Ectodermal cell (in vitro differentiated cells): ENCODE data around the gene SKP2.
"Not testable (repeated sequence)": the region's sequence is repeated elsewhere in the genome, so short reads cannot be mapped to it uniquely, and the experiment has no call there.

ENCODE experiments used
- H3K27ac ChIP-seq: 2 replicates; pipeline ENCODE4 v1.7.0; 2013; ENCODE audit warnings: mild to moderate bottlenecking, low read depth, low read length; ENCODE audit not compliant: insufficient read depth, poor library complexity, severe bottlenecking
- H3K27me3 ChIP-seq: 2 replicates; pipeline ENCODE4 v1.7.0; 2013; ENCODE audit warnings: mild to moderate bottlenecking, low read length; ENCODE audit not compliant: insufficient read depth, control insufficient read depth, poor library complexity, severe bottlenecking
- H3K36me3 ChIP-seq: one replicate; pipeline ENCODE4 v1.7.0; 2013; ENCODE audit warnings: low read length; ENCODE audit not compliant: control insufficient read depth, insufficient read depth
- H3K4me1 ChIP-seq: one replicate; pipeline ENCODE4 v1.7.0; 2013; ENCODE audit warnings: low read length; ENCODE audit not compliant: control insufficient read depth, insufficient read depth
- H3K4me3 ChIP-seq: 2 replicates; pipeline ENCODE4 v1.7.0; 2013; ENCODE audit warnings: low read depth, low read length, control low read depth; ENCODE audit not compliant: insufficient read depth
- H3K9me3 ChIP-seq: 2 replicates; pipeline ENCODE4 v1.7.0; 2013; ENCODE audit warnings: mild to moderate bottlenecking, low read length, moderate library complexity; ENCODE audit not compliant: control insufficient read depth
- WGBS, 2 experiments: methylation state at CpG; one replicate each; pipeline ENCODE4 v1.1.7; 2013; ENCODE audit warnings: missing lambda C conversion rate in 2 of 2; 5-methylcytosine and 5-hydroxymethylcytosine counted together

Gene SKP2

DNA sequence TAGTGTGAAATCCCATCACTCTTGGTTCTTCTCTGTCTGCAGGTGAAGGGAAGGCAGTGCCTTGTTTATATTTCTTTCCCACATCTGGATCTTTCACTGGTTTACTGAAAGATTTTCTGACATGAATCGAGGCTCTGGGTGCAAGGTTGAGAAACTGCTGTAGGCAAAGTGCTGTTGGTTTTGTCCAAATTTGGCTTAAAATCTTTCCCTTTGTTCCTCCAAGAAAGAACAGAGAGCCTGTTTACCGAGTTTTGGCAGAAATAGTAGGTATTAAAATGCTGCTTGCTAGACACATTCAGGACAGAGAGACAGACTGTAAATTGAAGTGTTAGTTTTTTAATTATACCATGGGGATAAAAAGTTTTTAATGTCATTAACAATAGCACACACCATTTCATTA lies 21.5 kb downstream of the SKP2 start:
- Histone ChIP-seq H3K4me1 (no peaks in the 10 kb centered on the region), H3K9me3 (no peaks in the 10 kb centered on the region), H3K36me3 (peaks cover 42% of the 10 kb centered on the region), H3K4me3 (no peak overlapping the region), H3K27me3 (no peaks in the 10 kb centered on the region), H3K27ac (no peak overlapping the region)
- 92 to 97% methylated on average over 2 of the region's 2 CpGs for WGBS, 2 experiments

DNA sequence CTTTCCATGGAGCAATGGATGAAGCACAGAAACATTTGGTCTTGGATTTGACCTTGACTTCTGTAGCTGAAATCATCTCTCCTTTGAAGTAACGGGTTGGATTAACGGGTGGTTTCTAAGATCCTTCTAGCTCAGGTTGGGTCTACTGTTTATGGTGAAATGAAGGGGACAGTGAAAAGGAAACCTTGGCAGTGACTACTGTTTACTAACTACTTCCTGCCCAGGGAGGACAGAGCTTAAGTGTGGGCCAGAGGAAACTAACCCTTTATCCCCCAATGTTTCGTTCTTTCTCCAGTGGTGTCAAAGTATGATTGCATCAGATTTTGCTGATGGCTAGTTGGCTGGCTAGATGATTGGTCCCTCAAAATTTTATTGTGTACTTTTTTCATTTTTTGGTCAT lies 22.2 kb downstream of the SKP2 start:
- no peak overlapping the region for H3K4me3 ChIP-seq
- WGBS, 2 experiments: 97 to 100% methylated on average over 3 of the region's 3 CpGs
- H3K4me1 ChIP-seq: no peaks in the 10 kb centered on the region
- H3K36me3 ChIP-seq: peaks cover 36% of the 10 kb centered on the region
- no peak overlapping the region for H3K27ac ChIP-seq
- no peaks in the 10 kb centered on the region for H3K27me3 ChIP-seq
- H3K9me3 ChIP-seq: no peaks in the 10 kb centered on the region

DNA sequence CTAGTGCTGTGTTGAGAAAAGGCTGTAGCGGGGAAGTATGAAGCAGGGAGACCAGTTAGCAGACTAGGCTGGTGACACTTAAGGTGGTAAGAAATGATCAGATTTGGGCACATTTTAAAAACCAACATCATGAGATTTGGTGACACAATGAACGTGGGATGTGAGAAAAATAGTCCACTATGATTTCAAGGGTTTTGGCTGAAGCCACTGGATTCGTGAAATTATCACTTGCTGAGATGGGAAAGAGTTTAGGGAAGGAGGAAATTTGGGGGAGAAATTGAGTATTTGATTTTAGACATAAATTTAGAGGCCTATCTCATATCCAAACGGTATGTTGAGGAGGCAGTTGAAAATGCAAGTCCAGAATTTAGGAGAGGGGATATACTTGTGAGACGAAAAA lies 23.1 kb downstream of the SKP2 start:
- Histone ChIP-seq H3K27me3 (no peaks in the 10 kb centered on the region), H3K36me3 (peaks cover 39% of the 10 kb centered on the region), H3K9me3 (no peaks in the 10 kb centered on the region), H3K4me1 (no peaks in the 10 kb centered on the region), H3K4me3 (no peak overlapping the region), H3K27ac (no peak overlapping the region)
- WGBS, 2 experiments: 94 to 95% methylated on average over 5 of the region's 5 CpGs

DNA sequence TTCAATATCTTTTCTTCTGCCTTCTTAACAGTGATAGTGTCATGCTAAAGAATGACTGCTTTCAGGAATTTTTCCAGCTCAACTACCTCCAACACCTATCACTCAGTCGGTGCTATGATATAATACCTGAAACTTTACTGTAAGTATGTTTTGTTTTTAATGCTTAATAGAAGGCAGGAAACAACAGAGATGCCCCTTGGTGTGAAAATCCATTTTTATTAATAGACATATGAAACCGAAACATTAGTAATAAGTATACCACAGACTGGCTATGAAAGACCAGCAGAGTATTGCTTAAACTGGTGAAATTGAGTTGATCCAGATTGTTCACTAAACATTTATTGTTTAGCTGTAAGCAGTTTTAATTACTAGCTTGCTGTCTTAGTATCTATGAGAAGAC lies 25.2 kb downstream of the SKP2 start:
- Histone ChIP-seq H3K4me3 (no peak overlapping the region), H3K4me1 (no peaks in the 10 kb centered on the region), H3K27me3 (no peaks in the 10 kb centered on the region), H3K27ac (no peak overlapping the region), H3K36me3 (peaks cover 39% of the 10 kb centered on the region), H3K9me3 (no peaks in the 10 kb centered on the region)
- 90% methylated on average over 2 of the region's 2 CpGs; no CpG with 5 or more reads in 1 of the 2 experiments for WGBS, 2 experiments

DNA sequence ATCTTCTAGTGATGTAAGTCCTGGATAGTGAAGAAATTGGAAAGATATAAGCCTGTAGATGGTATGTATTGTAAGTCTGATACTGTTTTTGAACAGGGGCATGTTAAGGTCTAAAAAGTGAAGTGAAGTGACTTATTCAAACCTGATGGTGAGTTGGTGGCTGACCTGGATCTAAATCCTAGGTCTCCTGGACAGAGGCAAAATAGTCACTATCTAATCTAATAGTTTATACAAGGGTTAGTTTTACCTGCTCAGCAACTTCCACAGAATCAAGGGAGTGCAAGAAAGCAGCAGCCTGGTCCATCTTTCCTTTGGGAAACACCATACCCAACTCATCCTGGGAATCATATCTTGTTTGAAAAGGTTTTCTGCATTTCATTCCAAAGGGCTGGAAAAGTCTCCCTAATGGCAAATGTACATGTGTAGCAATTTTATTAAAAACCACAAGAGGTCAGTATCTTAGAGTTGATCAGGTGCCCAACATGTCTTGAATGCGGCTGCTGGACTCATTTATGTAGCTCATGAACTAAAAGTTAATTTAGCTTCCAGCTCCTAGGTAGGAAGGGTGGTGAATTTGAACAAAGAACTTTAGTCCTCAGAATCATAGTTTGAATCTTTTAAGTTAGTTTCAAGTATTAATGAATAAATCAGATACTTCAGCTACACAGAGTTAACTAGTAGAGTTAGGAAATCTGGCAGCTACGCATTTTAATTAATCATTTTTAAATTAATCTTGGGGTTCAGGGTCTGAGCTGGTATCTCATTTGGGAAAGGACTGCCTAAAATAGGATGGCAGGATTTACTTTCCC lies 26.0 kb downstream of the SKP2 start:
- H3K36me3 ChIP-seq: peaks cover 41% of the 10 kb centered on the region
- H3K4me3 ChIP-seq: no peak overlapping the region
- peak overlapping the region; percentile 3 for H3K27ac ChIP-seq
- H3K4me1 ChIP-seq: no peaks in the 10 kb centered on the region
- no peaks in the 10 kb centered on the region for H3K9me3 ChIP-seq
- 97 to 100% methylated on average over 2 of the region's 2 CpGs for WGBS, 2 experiments
- no peaks in the 10 kb centered on the region for H3K27me3 ChIP-seq

DNA sequence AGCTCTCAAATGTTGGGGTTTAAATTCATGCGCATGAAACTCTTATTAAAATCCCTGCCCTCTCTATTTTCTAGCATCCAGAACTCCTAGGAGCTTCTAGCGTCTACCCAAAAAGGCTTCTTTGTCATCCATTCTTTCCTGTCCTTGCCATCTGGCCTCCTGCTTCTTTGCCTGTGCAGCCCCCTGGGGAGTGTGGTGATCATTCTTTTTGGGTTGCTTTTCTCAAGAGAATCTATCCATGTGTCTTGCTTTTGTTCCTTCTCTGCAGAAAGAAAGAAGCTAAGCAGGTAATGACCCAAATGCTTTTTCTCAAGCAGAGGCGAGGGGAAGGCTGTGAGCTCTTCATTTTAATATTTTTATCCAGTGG lies 26.6 kb downstream of the SKP2 start:
- H3K9me3 ChIP-seq: no peaks in the 10 kb centered on the region
- no peaks in the 10 kb centered on the region for H3K27me3 ChIP-seq
- WGBS, 2 experiments: 54 to 65% methylated on average over 3 of the region's 3 CpGs
- H3K36me3 ChIP-seq: peaks cover 40% of the 10 kb centered on the region
- no peak overlapping the region for H3K4me3 ChIP-seq
- H3K27ac ChIP-seq: peak overlapping the region; percentile 3
- no peaks in the 10 kb centered on the region for H3K4me1 ChIP-seq

DNA sequence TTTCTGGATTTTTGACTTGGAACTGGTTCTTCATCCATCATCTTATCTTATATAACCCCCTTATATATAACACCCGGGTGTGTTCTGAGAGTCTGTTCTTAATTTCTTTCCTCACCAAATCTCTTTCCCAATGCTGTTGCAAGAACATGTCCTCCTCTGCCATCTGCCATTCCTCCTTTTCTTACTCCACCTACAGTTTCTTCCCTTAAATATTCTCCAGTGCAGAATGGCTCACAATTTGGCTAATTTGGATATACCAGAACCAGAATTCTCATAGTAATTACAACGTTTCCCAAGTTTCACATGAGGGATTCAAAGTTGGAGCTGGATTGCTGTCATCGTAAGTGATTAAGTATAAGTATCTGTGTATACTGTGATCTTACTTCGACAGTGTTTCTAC lies 28.0 kb downstream of the SKP2 start:
- H3K36me3 ChIP-seq: peaks cover 26% of the 10 kb centered on the region
- no peaks in the 10 kb centered on the region for H3K9me3 ChIP-seq
- no peak overlapping the region for H3K4me3 ChIP-seq
- H3K4me1 ChIP-seq: no peaks in the 10 kb centered on the region
- H3K27ac ChIP-seq: no peak overlapping the region
- no peaks in the 10 kb centered on the region for H3K27me3 ChIP-seq
- 97 to 98% methylated on average over 4 of the region's 4 CpGs for WGBS, 2 experiments

DNA sequence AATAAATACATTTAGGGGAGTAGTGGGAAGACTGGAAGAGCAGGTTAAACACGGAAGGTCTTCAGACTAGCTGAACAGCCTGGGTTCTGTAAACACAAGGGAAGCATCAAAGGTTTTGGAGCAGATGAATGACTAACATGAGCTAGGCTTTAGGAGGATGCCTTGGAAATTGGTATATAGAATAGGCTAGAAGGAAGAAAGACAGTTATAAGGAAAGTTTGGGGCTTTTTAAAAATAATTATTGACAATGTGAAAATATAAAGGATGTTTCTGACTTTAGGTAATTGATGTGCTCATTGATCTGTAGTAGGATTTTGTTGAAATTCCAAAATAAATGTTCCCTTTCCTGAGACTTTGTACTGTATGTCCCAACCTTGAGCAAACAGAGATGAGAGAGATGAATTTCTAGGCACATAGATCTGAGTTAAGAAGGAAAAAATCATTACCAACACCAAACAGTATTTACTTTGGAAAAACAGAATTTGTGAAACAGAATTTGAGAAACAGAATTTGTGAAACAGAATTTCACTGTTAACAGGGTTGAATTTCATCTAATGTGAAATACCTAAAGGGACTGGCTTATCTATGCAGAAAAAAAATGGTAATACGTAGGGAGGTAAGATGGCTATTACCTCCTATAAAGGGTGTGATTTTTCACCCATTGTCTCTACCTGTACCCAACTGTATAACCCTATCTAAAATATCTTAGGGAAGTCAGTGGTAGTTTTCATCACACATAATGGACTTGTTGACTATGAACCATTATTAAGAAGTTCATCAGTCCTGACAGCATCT lies 28.8 kb downstream of the SKP2 start:
- Histone ChIP-seq H3K4me1 (no peaks in the 10 kb centered on the region), H3K27me3 (no peaks in the 10 kb centered on the region), H3K36me3 (peaks cover 24% of the 10 kb centered on the region), H3K27ac (no peak overlapping the region), H3K4me3 (no peak overlapping the region), H3K9me3 (no peaks in the 10 kb centered on the region)
- 93 to 100% methylated on average over 1 of the region's 2 CpGs for WGBS, 2 experiments

DNA sequence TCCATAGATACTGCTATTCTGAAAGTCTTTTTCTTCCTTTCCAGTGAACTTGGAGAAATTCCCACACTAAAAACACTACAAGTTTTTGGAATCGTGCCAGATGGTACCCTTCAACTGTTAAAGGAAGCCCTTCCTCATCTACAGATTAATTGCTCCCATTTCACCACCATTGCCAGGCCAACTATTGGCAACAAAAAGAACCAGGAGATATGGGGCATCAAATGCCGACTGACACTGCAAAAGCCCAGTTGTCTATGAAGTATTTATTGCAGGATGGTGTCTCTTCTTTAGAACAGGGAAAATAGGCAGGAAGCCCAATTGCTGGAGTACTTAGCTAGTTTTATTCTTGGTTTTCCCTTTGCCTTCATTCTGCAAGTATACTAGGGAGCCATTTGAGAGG lies 29.9 kb downstream of the SKP2 start:
- no peak overlapping the region for H3K4me3 ChIP-seq
- no peaks in the 10 kb centered on the region for H3K9me3 ChIP-seq
- WGBS, 2 experiments: 97 to 98% methylated on average over 2 of the region's 2 CpGs
- no peaks in the 10 kb centered on the region for H3K4me1 ChIP-seq
- no peak overlapping the region for H3K27ac ChIP-seq
- no peaks in the 10 kb centered on the region for H3K27me3 ChIP-seq
- peaks cover 24% of the 10 kb centered on the region for H3K36me3 ChIP-seq

DNA sequence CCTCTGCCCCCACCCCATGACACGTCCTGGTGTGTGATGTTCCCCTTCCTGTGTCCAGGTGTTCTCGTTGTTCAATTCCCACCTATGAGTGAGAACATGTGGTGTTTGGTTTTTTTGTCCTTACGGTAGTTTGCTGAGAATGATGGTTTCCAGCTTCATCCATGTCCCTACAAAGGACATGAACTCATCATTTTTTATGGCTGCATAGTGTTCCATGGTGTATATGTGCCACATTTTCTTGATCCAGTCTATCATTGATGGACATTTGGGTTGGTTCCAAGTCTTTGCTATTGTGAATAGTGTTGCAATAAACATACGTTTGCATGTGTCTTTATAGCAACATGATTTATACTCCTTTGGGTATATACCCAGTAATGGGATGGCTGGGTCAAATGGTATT lies 32.5 kb downstream of the SKP2 start:
- H3K27ac ChIP-seq, H3K4me3 ChIP-seq, H3K4me1 ChIP-seq, H3K27me3 ChIP-seq, H3K9me3 ChIP-seq: not testable (repeated sequence)
- H3K36me3 ChIP-seq: peaks cover 24% of the 10 kb centered on the region
- whole genome bisulfite sequencing, 2 experiments: 100% methylated on average over 2 to 3 of the region's 4 CpGs
